HCT116 (cell line): ENCODE data around the gene SELE. TPM values are rescaled to one million over a fixed set of nuclear protein-coding genes. Genes with fewer than 3 reads are reported as not detected.
"Not testable (repeated sequence)": the region's sequence is repeated elsewhere in the genome, so short reads cannot be mapped to it uniquely, and the experiment has no call there.

Source experiments
- ATAC-seq: fragments of 200-7000 bp; cut with Tn5 transposase; 2 replicates; pipeline ENCODE4 v1.9.1; 2020; ENCODE audit warnings: mild to moderate bottlenecking, moderate library complexity
- BruUV-seq: library from RNA; stranded (reverse); fragments of 400-500 nt; replicated peaks from 2 replicates; lab custom pipeline; 2021; lab: Mats Ljungman, UMichigan
- CTCF ChIA-PET: fragments of 300-600 bp; sonication (Branson Sonifier 250); formaldehyde crosslinking; loops from one replicate; lab custom pipeline; 2021; ENCODE audit warnings: antibody characterized with exemption; lab: Charles Lee
- POLR2A ChIA-PET: fragments of 300-600, 350-600 bp; sonication (Branson Sonifier 250); formaldehyde crosslinking; loops from one replicate; lab custom pipeline; 2021; ENCODE audit warnings: antibody characterized with exemption; lab: Charles Lee
- RAD21 ChIA-PET, 2 experiments: fragments of 300-600 bp; sonication (Branson Sonifier 250); formaldehyde crosslinking; loops; one replicate each; lab custom pipeline; 2023; ENCODE audit warnings: low total read pairs in 2 of 2; ENCODE audit not compliant: uncharacterized antibody in 2 of 2, unreplicated experiment in 2 of 2, low non-redundant PET in 1 of 2; lab: Charles Lee
- DNase-seq: peaks from one replicate; pipeline ENCODE4 v3.0.0-alpha.2; 2010; ENCODE audit warnings: low read depth, low spot score
- H2AFZ ChIP-seq: fragments of 200-600 bp; shearing (Covaris generic), sonication (generic); 2 replicates; pipeline ENCODE4 v1.6.1; 2017; ENCODE audit warnings: low read depth, mixed run types, mixed read lengths, antibody characterized with exemption, low read length; ENCODE audit not compliant: poor library complexity, severe bottlenecking
- H3K27ac ChIP-seq: 2 replicates; pipeline ENCODE4 v1.5.1; 2012; ENCODE audit warnings: low read depth, low read length
- H3K27me3 ChIP-seq: fragments of 200-600 bp; sonication (generic); 2 replicates; pipeline ENCODE4 v1.6.1; 2016; ENCODE audit warnings: mixed run types, low read length, mixed read lengths; ENCODE audit not compliant: insufficient read depth
- H3K36me3 ChIP-seq, 2 experiments: fragments of 200-500 bp in 1 of 2; fragments of 200-600 bp in 1 of 2; sonication (Bioruptor generic) in 1 of 2; sonication (generic) in 1 of 2; 2 replicates each; pipeline versions ENCODE4 v1.5.1 to v1.6.1; 2014 to 2016; ENCODE audit warnings: low read length in 2 of 2, inconsistent platforms in 1 of 2, mixed read lengths in 1 of 2, mixed run types in 1 of 2; ENCODE audit not compliant: insufficient read depth in 2 of 2, control insufficient read depth in 1 of 2
- H3K4me1 ChIP-seq, 2 experiments: fragments of 200-600 bp in 1 of 2; sonication (generic) in 1 of 2; 2 replicates each; pipeline versions ENCODE4 v1.5.1 to v1.6.1; 2012 to 2017; ENCODE audit warnings: low read length in 2 of 2, inconsistent platforms in 1 of 2, mild to moderate bottlenecking in 1 of 2, mixed read lengths in 1 of 2, mixed run types in 1 of 2, moderate library complexity in 1 of 2; ENCODE audit not compliant: insufficient read depth in 2 of 2, control insufficient read depth in 1 of 2
- H3K4me2 ChIP-seq: fragments of 200-600 bp; sonication (generic); 2 replicates; pipeline ENCODE4 v1.6.1; 2017; ENCODE audit warnings: mixed run types, low read length, mixed read lengths
- H3K4me3 ChIP-seq, 2 experiments: fragments of 200-600 bp in 1 of 2; sonication (generic) in 1 of 2; replicated peaks in 1 of 2; 2 replicates each; pipeline ENCODE4 v1.5.1; 2011 to 2016; ENCODE audit warnings: low read length in 2 of 2, control low read depth in 1 of 2, low read depth in 1 of 2, mild to moderate bottlenecking in 1 of 2, mixed read lengths in 1 of 2, mixed run types in 1 of 2
- H3K79me2 ChIP-seq: fragments of 200-600 bp; sonication (generic); 2 replicates; pipeline ENCODE4 v1.6.1; 2017; ENCODE audit warnings: mild to moderate bottlenecking, mixed run types, low read length, moderate library complexity, mixed read lengths; ENCODE audit not compliant: insufficient read depth
- H3K9ac ChIP-seq: fragments of 200-600 bp; sonication (generic); 2 replicates; pipeline ENCODE4 v1.6.1; 2016; ENCODE audit warnings: low read length, mixed read lengths
- H3K9me2 ChIP-seq: fragments of 200-600 bp; sonication (generic), shearing (Covaris generic); 2 replicates; pipeline ENCODE4 v1.6.1; 2017; ENCODE audit warnings: mixed run types, mild to moderate bottlenecking, moderate library complexity; ENCODE audit not compliant: insufficient read depth
- H3K9me3 ChIP-seq, 2 experiments: fragments of 200-500 bp in 1 of 2; fragments of 200-600 bp in 1 of 2; sonication (Bioruptor generic) in 1 of 2; sonication (generic) in 1 of 2; 2 replicates each; pipeline ENCODE4 v1.6.1; 2014 to 2017; ENCODE audit warnings: low read length in 2 of 2, mixed read lengths in 2 of 2, inconsistent platforms in 1 of 2, low read depth in 1 of 2, mild to moderate bottlenecking in 1 of 2, mixed run types in 1 of 2, moderate library complexity in 1 of 2; ENCODE audit not compliant: control insufficient read depth in 1 of 2, insufficient read depth in 1 of 2
- H4K20me1 ChIP-seq: fragments of 200-600 bp; sonication (generic), shearing (Covaris generic); 2 replicates; pipeline ENCODE4 v1.6.1; 2017; ENCODE audit warnings: mixed run types, mild to moderate bottlenecking, moderate library complexity; ENCODE audit not compliant: insufficient read depth
- CBX3 ChIP-seq: IDR thresholded peaks from 2 replicates; pipeline ENCODE4 v1.6.1; 2012; ENCODE audit warnings: low read depth
- CEBPB ChIP-seq: IDR thresholded peaks from 2 replicates; pipeline ENCODE4 v1.6.1; 2012; ENCODE audit warnings: low read depth
- EGR1 ChIP-seq: IDR thresholded peaks from 2 replicates; pipeline ENCODE4 v1.6.1; 2012; ENCODE audit warnings: low read depth
- EZH2 ChIP-seq: fragments of 200-600 bp; sonication (generic); IDR thresholded peaks from 2 replicates; pipeline ENCODE4 v1.6.1; 2017; ENCODE audit warnings: antibody characterized with exemption, mixed run types
- EZH2phosphoT487 ChIP-seq: fragments of 200-600 bp; IDR thresholded peaks from 2 replicates; pipeline ENCODE4 v1.6.1; 2018; ENCODE audit warnings: antibody characterized with exemption, borderline replicate concordance
- FOSL1 ChIP-seq: IDR thresholded peaks from 2 replicates; pipeline ENCODE4 v1.6.1; 2012; ENCODE audit warnings: low read depth
- JUND ChIP-seq: IDR thresholded peaks from 2 replicates; pipeline ENCODE4 v1.6.1; 2012
- POLR2AphosphoS5 ChIP-seq: IDR thresholded peaks from 2 replicates; pipeline ENCODE4 v1.6.1; 2011; ENCODE audit warnings: mild to moderate bottlenecking, low read depth, low read length, moderate library complexity
- RAD21 ChIP-seq: IDR thresholded peaks from 2 replicates; pipeline ENCODE4 v1.6.1; 2012; ENCODE audit warnings: low read depth, mild to moderate bottlenecking
- SIN3A ChIP-seq: IDR thresholded peaks from 2 replicates; pipeline ENCODE4 v1.6.1; 2012; ENCODE audit warnings: low read depth
- SP1 ChIP-seq: IDR thresholded peaks from 2 replicates; pipeline ENCODE4 v1.6.1; 2012; ENCODE audit warnings: low read depth
- SRF ChIP-seq: IDR thresholded peaks from 2 replicates; pipeline ENCODE4 v1.6.1; 2012; ENCODE audit warnings: low read depth
- ZFX ChIP-seq: fragments of 450-650 bp; IDR thresholded peaks from 2 replicates; pipeline ENCODE4 v1.6.1; 2017
- ZNF274 ChIP-seq: fragments of 200-500 bp; sonication (Bioruptor generic); IDR thresholded peaks from 2 replicates; pipeline ENCODE4 v1.6.1; 2014; ENCODE audit warnings: mild to moderate bottlenecking, low read depth, low read length, inconsistent platforms
- intact Hi-C: fragments of 100-400 bp; cut with micrococcal nuclease; formaldehyde crosslinking; loops from 2 replicates; pipeline ENCODE4 v1.10.0; 2022
- total RNA-seq: library from RNA; stranded (reverse); gene quantifications from one replicate; pipeline ENCODE4 v1.2.1, GENCODE V29; 2021; ENCODE audit not compliant: unreplicated experiment
- TF ChIP-seq, protein P1 (sequence below): IDR thresholded peaks from 2 replicates; pipeline ENCODE4 v1.6.1; 2012
- TF ChIP-seq, protein P2 (sequence below): IDR thresholded peaks from 2 replicates; pipeline ENCODE4 v1.6.1; 2012; ENCODE audit warnings: low read depth
- TF ChIP-seq, protein P3 (sequence below), 3 experiments: fragments of 200-600 bp in 1 of 3; sonication (generic) in 1 of 3; IDR thresholded peaks in 2 of 3; conservative IDR thresholded peaks in 1 of 3; 2 replicates each; pipeline ENCODE4 v1.5.1; 2012 to 2017; ENCODE audit warnings: low read depth in 2 of 3, low read length in 2 of 3, antibody characterized with exemption in 1 of 3, borderline replicate concordance in 1 of 3, control low read depth in 1 of 3, mild to moderate bottlenecking in 1 of 3, mixed read lengths in 1 of 3, mixed run types in 1 of 3, moderate library complexity in 1 of 3; ENCODE audit not compliant: insufficient read depth in 1 of 3

The SELE gene
- total RNA-seq, 1 experiment from 2014 or later = not detected

DNA sequence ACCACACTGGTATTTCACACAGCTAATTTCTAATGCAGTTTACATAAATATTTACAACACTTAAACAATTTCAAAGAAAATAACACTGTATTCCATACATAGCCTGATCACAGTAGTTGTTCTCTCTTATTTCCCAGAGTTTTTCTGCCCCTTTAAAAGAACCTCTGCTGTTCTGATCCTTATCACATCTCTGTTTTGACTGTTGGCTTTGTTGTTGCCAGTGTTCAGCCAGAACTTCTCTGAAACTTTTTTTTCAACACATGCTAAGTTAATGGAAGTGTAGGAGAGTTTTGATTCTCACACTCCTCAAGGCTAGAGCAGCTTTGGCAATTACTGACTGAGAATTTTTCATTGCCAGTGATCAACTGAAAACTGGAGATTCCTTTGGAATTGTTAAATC lies 11.1 kb downstream of the SELE start:
- BruUV-seq = no TSS peak
- Histone ChIP-seq H3K9ac (no peak overlapping the region), H3K79me2 (no peaks in the 10 kb centered on the region), H3K27me3 (no peaks in the 10 kb centered on the region), H3K9me2 (no peaks in the 10 kb centered on the region), H3K36me3 (no peaks in the 10 kb centered on the region), H3K27ac (no peak overlapping the region), H3K4me3 (no peak overlapping the region), H2AFZ (no peak overlapping the region), H3K4me1 (no peaks in the 10 kb centered on the region), H3K4me2 (no peak overlapping the region), H3K9me3 (no peaks in the 10 kb centered on the region), H4K20me1 (no peaks in the 10 kb centered on the region)
- ChIA-PET RAD21 (no interaction called here), POLR2A (no interaction called here), CTCF (interaction anchor here (2.4 kb wide), 1 partner anchor 11 kb away, joined by 11 read pairs; no protein-coding TSS in a partner anchor)
- DNase-seq (no peak), ATAC-seq (no peak)
- intact Hi-C loops = no loop called here
- TF ChIP-seq SIN3A (no peak), EGR1 (no peak), POLR2AphosphoS5 (no peak), CBX3 (no peak), FOSL1 (no peak), JUND (no peak), RAD21 (no peak), ZNF274 (no peak), CEBPB (no peak), EZH2 (no peak), EZH2phosphoT487 (no peak), SP1 (no peak), SRF (no peak), ZFX (no peak)
- TF ChIP-seq, protein P1, sequence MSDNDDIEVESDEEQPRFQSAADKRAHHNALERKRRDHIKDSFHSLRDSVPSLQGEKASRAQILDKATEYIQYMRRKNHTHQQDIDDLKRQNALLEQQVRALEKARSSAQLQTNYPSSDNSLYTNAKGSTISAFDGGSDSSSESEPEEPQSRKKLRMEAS = no peak
- TF ChIP-seq, protein P2, sequence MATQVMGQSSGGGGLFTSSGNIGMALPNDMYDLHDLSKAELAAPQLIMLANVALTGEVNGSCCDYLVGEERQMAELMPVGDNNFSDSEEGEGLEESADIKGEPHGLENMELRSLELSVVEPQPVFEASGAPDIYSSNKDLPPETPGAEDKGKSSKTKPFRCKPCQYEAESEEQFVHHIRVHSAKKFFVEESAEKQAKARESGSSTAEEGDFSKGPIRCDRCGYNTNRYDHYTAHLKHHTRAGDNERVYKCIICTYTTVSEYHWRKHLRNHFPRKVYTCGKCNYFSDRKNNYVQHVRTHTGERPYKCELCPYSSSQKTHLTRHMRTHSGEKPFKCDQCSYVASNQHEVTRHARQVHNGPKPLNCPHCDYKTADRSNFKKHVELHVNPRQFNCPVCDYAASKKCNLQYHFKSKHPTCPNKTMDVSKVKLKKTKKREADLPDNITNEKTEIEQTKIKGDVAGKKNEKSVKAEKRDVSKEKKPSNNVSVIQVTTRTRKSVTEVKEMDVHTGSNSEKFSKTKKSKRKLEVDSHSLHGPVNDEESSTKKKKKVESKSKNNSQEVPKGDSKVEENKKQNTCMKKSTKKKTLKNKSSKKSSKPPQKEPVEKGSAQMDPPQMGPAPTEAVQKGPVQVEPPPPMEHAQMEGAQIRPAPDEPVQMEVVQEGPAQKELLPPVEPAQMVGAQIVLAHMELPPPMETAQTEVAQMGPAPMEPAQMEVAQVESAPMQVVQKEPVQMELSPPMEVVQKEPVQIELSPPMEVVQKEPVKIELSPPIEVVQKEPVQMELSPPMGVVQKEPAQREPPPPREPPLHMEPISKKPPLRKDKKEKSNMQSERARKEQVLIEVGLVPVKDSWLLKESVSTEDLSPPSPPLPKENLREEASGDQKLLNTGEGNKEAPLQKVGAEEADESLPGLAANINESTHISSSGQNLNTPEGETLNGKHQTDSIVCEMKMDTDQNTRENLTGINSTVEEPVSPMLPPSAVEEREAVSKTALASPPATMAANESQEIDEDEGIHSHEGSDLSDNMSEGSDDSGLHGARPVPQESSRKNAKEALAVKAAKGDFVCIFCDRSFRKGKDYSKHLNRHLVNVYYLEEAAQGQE = no peak
- TF ChIP-seq, protein P3, sequence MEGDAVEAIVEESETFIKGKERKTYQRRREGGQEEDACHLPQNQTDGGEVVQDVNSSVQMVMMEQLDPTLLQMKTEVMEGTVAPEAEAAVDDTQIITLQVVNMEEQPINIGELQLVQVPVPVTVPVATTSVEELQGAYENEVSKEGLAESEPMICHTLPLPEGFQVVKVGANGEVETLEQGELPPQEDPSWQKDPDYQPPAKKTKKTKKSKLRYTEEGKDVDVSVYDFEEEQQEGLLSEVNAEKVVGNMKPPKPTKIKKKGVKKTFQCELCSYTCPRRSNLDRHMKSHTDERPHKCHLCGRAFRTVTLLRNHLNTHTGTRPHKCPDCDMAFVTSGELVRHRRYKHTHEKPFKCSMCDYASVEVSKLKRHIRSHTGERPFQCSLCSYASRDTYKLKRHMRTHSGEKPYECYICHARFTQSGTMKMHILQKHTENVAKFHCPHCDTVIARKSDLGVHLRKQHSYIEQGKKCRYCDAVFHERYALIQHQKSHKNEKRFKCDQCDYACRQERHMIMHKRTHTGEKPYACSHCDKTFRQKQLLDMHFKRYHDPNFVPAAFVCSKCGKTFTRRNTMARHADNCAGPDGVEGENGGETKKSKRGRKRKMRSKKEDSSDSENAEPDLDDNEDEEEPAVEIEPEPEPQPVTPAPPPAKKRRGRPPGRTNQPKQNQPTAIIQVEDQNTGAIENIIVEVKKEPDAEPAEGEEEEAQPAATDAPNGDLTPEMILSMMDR (IDR thresholded peaks at IDR 0.05 in 2 of 3, conservative IDR thresholded peaks at IDR 0.05 in 1 of 3; ENCODE audit: borderline replicate concordance in 1 of 3, insufficient read depth in 1 of 3, low read depth in 2 of 3, low read length in 2 of 3) = no peak
- TF ChIP-seq, all 23 proteins: peak for 0

DNA sequence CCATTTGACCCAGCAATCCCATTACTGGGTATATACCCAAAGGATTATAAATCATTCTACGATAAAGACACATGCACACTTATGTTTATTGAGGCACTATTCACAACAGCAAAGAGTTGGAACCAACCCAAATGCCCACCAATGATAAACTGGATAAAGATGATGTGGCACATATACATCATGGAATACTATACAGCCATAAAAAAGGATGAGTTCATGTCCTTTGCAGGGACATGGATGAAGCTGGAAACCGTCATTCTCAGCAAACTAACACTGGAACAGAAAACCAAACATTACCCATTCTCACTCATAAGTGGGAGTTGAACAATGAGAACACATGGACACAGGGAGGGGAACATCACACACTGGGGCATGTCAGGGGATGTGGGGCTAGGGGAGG lies 18.8 kb downstream of the SELE start:
- intact Hi-C loops = loop anchor here (1.0 to 10.0 kb wide), 2 partner anchors 37 to 60 kb away; no protein-coding TSS in a partner anchor
- H3K4me3 ChIP-seq, BruUV-seq, H3K9ac ChIP-seq, RAD21 ChIA-PET, H3K27ac ChIP-seq, H3K27me3 ChIP-seq, H3K4me2 ChIP-seq, DNase-seq, H3K9me3 ChIP-seq, POLR2A ChIA-PET, ATAC-seq, H3K9me2 ChIP-seq, H3K36me3 ChIP-seq, H3K79me2 ChIP-seq, CTCF ChIA-PET, H2AFZ ChIP-seq, H4K20me1 ChIP-seq: not testable (repeated sequence)
- H3K4me1 ChIP-seq = peaks cover 2 to 12% of the 10 kb centered on the region in 2 experiments; a peak in 3 of 4 replicates
